Keratinocyte (primary cell): Measurements from ENCODE around the gene OR9A2. TPM values are rescaled to one million over a fixed set of nuclear protein-coding genes. Genes with fewer than 3 reads are reported as not detected.

Source experiments
- DNase-seq: peaks from one replicate; pipeline ENCODE4 v3.0.0-alpha.2; 2011; ENCODE audit warnings: low read depth, missing footprints, low spot score
- FAIRE-seq: peaks from 2 replicates; lab custom pipeline; 2011; peaks lifted over from hg19 to GRCh38; lab: Jason Lieb, UNC
- H2AFZ ChIP-seq: 2 replicates; pipeline ENCODE4 v1.6.0; 2012; ENCODE audit warnings: low read length, control low read depth, inconsistent platforms; ENCODE audit not compliant: control insufficient read depth
- H3K27ac ChIP-seq: 2 replicates; pipeline ENCODE4 v1.5.1; 2011; ENCODE audit warnings: low read length; ENCODE audit not compliant: control insufficient read depth, insufficient read depth
- H3K27me3 ChIP-seq: 3 replicates; pipeline ENCODE4 v1.6.0; 2011; ENCODE audit warnings: low read length; ENCODE audit not compliant: control insufficient read depth, insufficient read depth; ENCODE audit errors: extremely low read depth
- H3K36me3 ChIP-seq, 2 experiments: 2 replicates in 1 of 2; 3 replicates in 1 of 2; pipeline ENCODE4 v1.5.1; 2011; ENCODE audit warnings: low read length in 2 of 2, mild to moderate bottlenecking in 1 of 2; ENCODE audit not compliant: control insufficient read depth in 2 of 2, insufficient read depth in 2 of 2; ENCODE audit errors: extremely low read depth in 1 of 2
- H3K4me1 ChIP-seq: 3 replicates; pipeline ENCODE4 v1.5.1; 2011; ENCODE audit warnings: low read length; ENCODE audit not compliant: control insufficient read depth, insufficient read depth; ENCODE audit errors: extremely low read depth
- H3K4me2 ChIP-seq: 3 replicates; pipeline ENCODE4 v1.6.0; 2011; ENCODE audit warnings: low read depth, low read length; ENCODE audit not compliant: control insufficient read depth, insufficient read depth; ENCODE audit errors: extremely low read depth
- H3K4me3 ChIP-seq, 3 experiments: fragments of 200-600 bp in 1 of 3; sonication (generic) in 1 of 3; 2 replicates in 2 of 3; 3 replicates in 1 of 3; pipeline ENCODE4 v1.5.1; 2011 to 2016; ENCODE audit warnings: low read length in 3 of 3, mild to moderate bottlenecking in 3 of 3, control low read depth in 2 of 3, inconsistent platforms in 1 of 3, low read depth in 1 of 3, mixed read lengths in 1 of 3, mixed run types in 1 of 3, moderate library complexity in 1 of 3; ENCODE audit not compliant: control insufficient read depth in 2 of 3, insufficient read depth in 2 of 3; ENCODE audit errors: extremely low read depth in 1 of 3
- H3K79me2 ChIP-seq: 2 replicates; pipeline ENCODE4 v1.6.0; 2012; ENCODE audit warnings: low read length; ENCODE audit not compliant: control insufficient read depth, insufficient read depth
- H3K9ac ChIP-seq: 3 replicates; pipeline ENCODE4 v1.6.0; 2011; ENCODE audit warnings: low read length; ENCODE audit not compliant: control insufficient read depth, insufficient read depth; ENCODE audit errors: extremely low read depth
- H3K9me1 ChIP-seq: 3 replicates; pipeline ENCODE4 v1.6.0; 2011; ENCODE audit warnings: low read length; ENCODE audit not compliant: control insufficient read depth, insufficient read depth; ENCODE audit errors: extremely low read depth
- H3K9me3 ChIP-seq: 2 replicates; pipeline ENCODE4 v1.5.1; 2012; ENCODE audit warnings: low read depth, low read length; ENCODE audit not compliant: control insufficient read depth
- H4K20me1 ChIP-seq: 3 replicates; pipeline ENCODE4 v1.6.0; 2011; ENCODE audit warnings: low read length; ENCODE audit not compliant: control insufficient read depth, insufficient read depth; ENCODE audit errors: extremely low read depth
- EZH2 ChIP-seq: IDR thresholded peaks from one replicate; pipeline ENCODE4 v1.6.1; 2012; ENCODE audit warnings: inconsistent platforms, mild to moderate bottlenecking, low read length, moderate library complexity
- dilution Hi-C: fragments of 300-500 bp; cut with MboI; formaldehyde crosslinking; loops from one replicate; pipeline ENCODE4 v1.7.0; 2020; ENCODE audit warnings: low sequenced_read_pairs; ENCODE audit not compliant: extremely low pct_ligation_motif_present
- polyA plus RNA-seq, 5 experiments: library from polyadenylated mRNA; depleted of rRNA in 3 of 5; stranded (reverse) in 3 of 5; stranded (forward) in 1 of 5; unstranded in 1 of 5; fragments of >200 nt; gene quantifications; 1 replicate in 1 of 5; 2 replicates in 3 of 5; 3 replicates in 1 of 5; pipeline versions ENCODE4 v1.2.1 to v1.2.3, GENCODE V29; 2011 to 2012; ENCODE audit warnings: missing spikeins in 2 of 5, low read depth in 1 of 5, low replicate concordance in 1 of 5
- TF ChIP-seq, protein P1 (sequence below), 3 experiments: IDR thresholded peaks in 1 of 3; conservative IDR thresholded peaks in 1 of 3; optimal IDR thresholded peaks in 1 of 3; 2 replicates in 2 of 3; 3 replicates in 1 of 3; pipeline versions ENCODE3 to v1.5.1; 2011; ENCODE audit warnings: low read length in 3 of 3, mild to moderate bottlenecking in 3 of 3, moderate library complexity in 2 of 3, control low read depth in 1 of 3, inconsistent platforms in 1 of 3; ENCODE audit not compliant: insufficient read depth in 2 of 3; ENCODE audit errors: extremely low read depth in 1 of 3

Gene OR9A2
- polyA plus RNA-seq, 1 donor (not counting 4 experiments of a cell fraction or from before 2014, with no cell fraction given) = not detected

DNA sequence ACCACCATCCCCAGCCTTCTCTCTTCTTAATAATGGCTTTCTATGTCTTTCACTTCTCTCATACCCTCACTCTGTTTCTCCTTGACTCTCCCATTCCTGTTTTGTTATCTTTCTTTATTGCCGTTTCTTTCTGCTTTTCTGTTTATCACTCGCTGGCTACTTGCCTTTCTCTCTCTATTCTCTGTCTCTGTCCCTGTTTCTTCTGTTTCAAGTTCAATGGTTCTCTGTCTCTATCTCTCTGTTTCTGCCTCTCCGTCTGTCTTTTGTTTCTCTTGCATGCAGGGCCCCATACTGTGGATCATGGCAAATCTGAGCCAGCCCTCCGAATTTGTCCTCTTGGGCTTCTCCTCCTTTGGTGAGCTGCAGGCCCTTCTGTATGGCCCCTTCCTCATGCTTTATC, 25.1 kb upstream of the OR9A2 start, which contains the start of gene OR6V1:
OR6V1 (plus strand) TSS at position 301 of the 400 bp plus-strand sequence; CDS start at position 301, 0 bp downstream.
- Histone ChIP-seq H3K27ac (no peak within 1 kb of the TSS), H3K36me3 (no peaks in the 10 kb centered on the region), H3K4me1 (no peaks in the 10 kb centered on the region), H3K4me2 (no peak within 1 kb of the TSS), H3K9me1 (no peaks in the 10 kb centered on the region), H3K4me3 (no peak within 1 kb of the TSS), H4K20me1 (no peaks in the 10 kb centered on the region), H3K79me2 (no peaks in the 10 kb centered on the region), H3K9ac (no peak within 1 kb of the TSS), H3K27me3 (no peaks in the 10 kb centered on the region), H3K9me3 (no peaks in the 10 kb centered on the region), H2AFZ (no peak within 1 kb of the TSS)
- dilution Hi-C loops = no loop called here
- FAIRE-seq = no peak
- no peak for DNase-seq
- TF ChIP-seq EZH2 = no peak
- TF ChIP-seq, protein P1, sequence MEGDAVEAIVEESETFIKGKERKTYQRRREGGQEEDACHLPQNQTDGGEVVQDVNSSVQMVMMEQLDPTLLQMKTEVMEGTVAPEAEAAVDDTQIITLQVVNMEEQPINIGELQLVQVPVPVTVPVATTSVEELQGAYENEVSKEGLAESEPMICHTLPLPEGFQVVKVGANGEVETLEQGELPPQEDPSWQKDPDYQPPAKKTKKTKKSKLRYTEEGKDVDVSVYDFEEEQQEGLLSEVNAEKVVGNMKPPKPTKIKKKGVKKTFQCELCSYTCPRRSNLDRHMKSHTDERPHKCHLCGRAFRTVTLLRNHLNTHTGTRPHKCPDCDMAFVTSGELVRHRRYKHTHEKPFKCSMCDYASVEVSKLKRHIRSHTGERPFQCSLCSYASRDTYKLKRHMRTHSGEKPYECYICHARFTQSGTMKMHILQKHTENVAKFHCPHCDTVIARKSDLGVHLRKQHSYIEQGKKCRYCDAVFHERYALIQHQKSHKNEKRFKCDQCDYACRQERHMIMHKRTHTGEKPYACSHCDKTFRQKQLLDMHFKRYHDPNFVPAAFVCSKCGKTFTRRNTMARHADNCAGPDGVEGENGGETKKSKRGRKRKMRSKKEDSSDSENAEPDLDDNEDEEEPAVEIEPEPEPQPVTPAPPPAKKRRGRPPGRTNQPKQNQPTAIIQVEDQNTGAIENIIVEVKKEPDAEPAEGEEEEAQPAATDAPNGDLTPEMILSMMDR (optimal IDR thresholded peaks at IDR 0.05 in 1 of 3, IDR thresholded peaks at IDR 0.05 in 1 of 3, conservative IDR thresholded peaks at IDR 0.05 in 1 of 3; ENCODE audit: extremely low read depth in 1 of 3, insufficient read depth in 2 of 3, low read length in 3 of 3) = no peak

- no peak overlapping the region for H3K4me2 ChIP-seq
- no peaks in the 10 kb centered on the region for H3K27me3 ChIP-seq
- no peaks in the 10 kb centered on the region for H3K4me1 ChIP-seq
- DNase-seq (no peak), FAIRE-seq (no peak)
- no peak overlapping the region for H2AFZ ChIP-seq
- H4K20me1 ChIP-seq = no peaks in the 10 kb centered on the region
- H3K4me3 ChIP-seq = no peak overlapping the region
- TF ChIP-seq, protein P1 (optimal IDR thresholded peaks at IDR 0.05 in 1 of 3, IDR thresholded peaks at IDR 0.05 in 1 of 3, conservative IDR thresholded peaks at IDR 0.05 in 1 of 3; ENCODE audit: extremely low read depth in 1 of 3, insufficient read depth in 2 of 3, low read length in 3 of 3) = no peak
- TF ChIP-seq EZH2 = no peak
- no peak overlapping the region for H3K27ac ChIP-seq
- dilution Hi-C loops = no loop called here
- no peak overlapping the region for H3K9ac ChIP-seq
- no peaks in the 10 kb centered on the region for H3K9me3 ChIP-seq
- H3K9me1 ChIP-seq = no peaks in the 10 kb centered on the region
- no peaks in the 10 kb centered on the region for H3K79me2 ChIP-seq
- no peaks in the 10 kb centered on the region for H3K36me3 ChIP-seq
Measured at GRCh38 chr7:143050931-143051330, 24.0 kb upstream of the OR9A2 start.
